Activated naive CD4-positive, alpha-beta T cell treated with anti-CD3 and anti-CD28 coated beads for 36 hours (primary cell): ENCODE data around the gene DUSP28. TPM values are rescaled to one million over a fixed set of nuclear protein-coding genes. Genes with fewer than 3 reads are reported as not detected.

Experiments used
- CTCF ChIA-PET: fragments of 350-600 bp; sonication (Branson Sonifier 250); formaldehyde crosslinking; loops from one replicate; lab custom pipeline; 2021; ENCODE audit warnings: antibody characterized with exemption; lab: Charles Lee
- DNase-seq: peaks from one replicate; pipeline ENCODE4 v3.0.0-alpha.2; 2020
- H3K27ac Mint-ChIP-seq: one replicate; pipeline ENCODE4 v1.8.0; 2021; ENCODE audit warnings: mild to moderate bottlenecking, mixed read lengths
- H3K27me3 Mint-ChIP-seq: one replicate; pipeline ENCODE4 v1.8.0; 2021; ENCODE audit warnings: low read depth, mixed read lengths
- H3K36me3 Mint-ChIP-seq: one replicate; pipeline ENCODE4 v1.8.0; 2021; ENCODE audit warnings: low read depth, mixed read lengths
- H3K4me1 Mint-ChIP-seq: one replicate; pipeline ENCODE4 v1.8.0; 2021; ENCODE audit warnings: low read depth, mixed read lengths
- H3K4me3 Mint-ChIP-seq: one replicate; pipeline ENCODE4 v1.8.0; 2021; ENCODE audit warnings: mild to moderate bottlenecking, moderate library complexity, mixed read lengths
- H3K9me3 Mint-ChIP-seq: one replicate; pipeline ENCODE4 v1.8.0; 2021; ENCODE audit warnings: mixed read lengths
- intact Hi-C: fragments of 100-400 bp; cut with micrococcal nuclease; formaldehyde crosslinking; loops from one replicate; pipeline ENCODE4 v1.15.1; 2023
- total RNA-seq, 2 experiments: library from RNA; stranded (reverse); gene quantifications; one replicate each; pipeline ENCODE4 v1.2.3, GENCODE V29; 2021

The DUSP28 gene
- total RNA-seq, 2 experiments from 2014 or later: 5.1 to 5.6 TPM

- CTCF ChIA-PET: interaction anchor here (0.5 to 0.7 kb wide), 3 partner anchors 9 to 654 kb away, joined by 3 read pairs; no protein-coding TSS in a partner anchor
- intact Hi-C loops: no loop called here
- no peak overlapping the region for H3K4me3 Mint-ChIP-seq
Observed at GRCh38 chr2:240602266-240603050, 42.3 kb downstream of the DUSP28 start.

GRCh38 chr2:240603081-240603835 lies 43.1 kb downstream of the DUSP28 start:
- Mint-ChIP-seq H3K4me3 (no peak overlapping the region), H3K27ac (no peak overlapping the region), H3K36me3 (no peaks in the 10 kb centered on the region), H3K9me3 (no peaks in the 10 kb centered on the region), H3K27me3 (no peaks in the 10 kb centered on the region), H3K4me1 (no peaks in the 10 kb centered on the region)
- intact Hi-C loops: no loop called here
- CTCF ChIA-PET: no interaction called here
- no peak for DNase-seq

More at GRCh38 chr2:240602266-240603050, 42.3 kb downstream of the DUSP28 start:
- Mint-ChIP-seq H3K4me1 (no peaks in the 10 kb centered on the region), H3K27ac (no peak overlapping the region), H3K9me3 (no peaks in the 10 kb centered on the region), H3K36me3 (no peaks in the 10 kb centered on the region), H3K27me3 (no peaks in the 10 kb centered on the region)
- no peak for DNase-seq

GRCh38 chr2:240603846-240604245 lies 43.7 kb downstream of the DUSP28 start:
- intact Hi-C loops: no loop called here
- H3K9me3 Mint-ChIP-seq: no peaks in the 10 kb centered on the region
- H3K27me3 Mint-ChIP-seq: no peaks in the 10 kb centered on the region
- no peak overlapping the region for H3K4me3 Mint-ChIP-seq
- no peaks in the 10 kb centered on the region for H3K4me1 Mint-ChIP-seq
- CTCF ChIA-PET: no interaction called here
- no peaks in the 10 kb centered on the region for H3K36me3 Mint-ChIP-seq
- no peak for DNase-seq
- no peak overlapping the region for H3K27ac Mint-ChIP-seq

GRCh38 chr2:240604291-240604938 lies 44.3 kb downstream of the DUSP28 start:
- Mint-ChIP-seq H3K4me3 (no peak overlapping the region), H3K27me3 (no peaks in the 10 kb centered on the region), H3K9me3 (no peaks in the 10 kb centered on the region), H3K36me3 (no peaks in the 10 kb centered on the region), H3K27ac (no peak overlapping the region), H3K4me1 (peaks cover 3% of the 10 kb centered on the region)
- intact Hi-C loops: no loop called here
- no peak for DNase-seq
- CTCF ChIA-PET: no interaction called here

- no peak for DNase-seq
- Mint-ChIP-seq H3K4me3 (no peak overlapping the region), H3K36me3 (no peaks in the 10 kb centered on the region), H3K27me3 (no peaks in the 10 kb centered on the region), H3K4me1 (peaks cover 3% of the 10 kb centered on the region), H3K27ac (no peak overlapping the region), H3K9me3 (no peaks in the 10 kb centered on the region)
- intact Hi-C loops: no loop called here
- CTCF ChIA-PET: interaction anchor here (0.6 kb wide), 1 partner anchor 206 kb away, joined by 5 read pairs; no protein-coding TSS in a partner anchor
Observed at GRCh38 chr2:240604939-240605716, 45.0 kb downstream of the DUSP28 start.

- no peaks in the 10 kb centered on the region for H3K27me3 Mint-ChIP-seq
- H3K4me1 Mint-ChIP-seq: peaks cover 3% of the 10 kb centered on the region
- no peaks in the 10 kb centered on the region for H3K36me3 Mint-ChIP-seq
- DNase-seq: peak; percentile 0
- intact Hi-C loops: no loop called here
- no peak overlapping the region for H3K27ac Mint-ChIP-seq
- H3K4me3 Mint-ChIP-seq: no peak overlapping the region
- CTCF ChIA-PET: interaction anchor here (0.6 kb wide), 1 partner anchor 205 kb away, joined by 5 read pairs; no protein-coding TSS in a partner anchor
- H3K9me3 Mint-ChIP-seq: no peaks in the 10 kb centered on the region
Observed at GRCh38 chr2:240605867-240606743, 45.9 kb downstream of the DUSP28 start.

GRCh38 chr2:240611601-240612210 lies 51.5 kb downstream of the DUSP28 start:
- H3K4me3 Mint-ChIP-seq: no peak overlapping the region
- H3K9me3 Mint-ChIP-seq: no peaks in the 10 kb centered on the region
- H3K36me3 Mint-ChIP-seq: peaks cover 1% of the 10 kb centered on the region
- H3K27me3 Mint-ChIP-seq: no peaks in the 10 kb centered on the region
- CTCF ChIA-PET: no interaction called here
- H3K27ac Mint-ChIP-seq: no peak overlapping the region
- peaks cover 13% of the 10 kb centered on the region for H3K4me1 Mint-ChIP-seq
- intact Hi-C loops: no loop called here
- no peak for DNase-seq

Other genes with a start within 250 kb of the DUSP28 start
- gene GPC1, start 124.7 kb upstream of the DUSP28 start, total RNA-seq: 1 to 10 TPM; 1.2 to 1.5 TPM
- 10 to 100 TPM; 17.0 to 17.4 TPM for gene ANKMY1, start 2.4 kb upstream of the DUSP28 start, total RNA-seq
- gene RNPEPL1, start 8.1 kb downstream of the DUSP28 start, total RNA-seq: 10 to 100 TPM; 40.3 to 44.3 TPM
- 10 to 100 TPM; 24.9 to 28.5 TPM for gene CAPN10, start 26.4 kb downstream of the DUSP28 start, total RNA-seq
- gene GPR35, start 65.1 kb downstream of the DUSP28 start, total RNA-seq: 1 to 10 TPM; 2.5 to 2.6 TPM
- not detected for gene AQP12B, start 122.5 kb downstream of the DUSP28 start, total RNA-seq
- not detected for gene AQP12A, start 131.5 kb downstream of the DUSP28 start, total RNA-seq